IPS DF 19.7 (cell line): ENCODE results near the gene PWWP2A.
A peak's percentile ranks its signal among the peaks of the same experiment; 100 is the strongest.
"Not testable (repeated sequence)": the region's sequence is repeated elsewhere in the genome, so short reads cannot be mapped to it uniquely, and the experiment has no call there.

Experiments
- DNase-seq: peaks from one replicate; pipeline ENCODE4 v3.0.0-alpha.2; 2013; ENCODE audit warnings: low read depth, low spot score

Gene PWWP2A

GRCh38 chr5:160119142-160119904, at the start of gene PWWP2A:
PWWP2A (minus strand) TSS chr5:160119450; CDS start chr5:160119388, 62 bp downstream.
- peak; percentile 100 for DNase-seq

GRCh38 chr5:160167624-160168165, 48.4 kb upstream of the PWWP2A start:
- no peak for DNase-seq

- no peak for DNase-seq
These were observed 47.8 kb upstream of the PWWP2A start for GRCh38 chr5:160166973-160167623.

- no peak for DNase-seq
These were observed 47.1 kb upstream of the PWWP2A start for GRCh38 chr5:160166069-160166972.

GRCh38 chr5:160165137-160166068, 46.2 kb upstream of the PWWP2A start:
- no peak for DNase-seq

GRCh38 chr5:160162910-160163309, 43.7 kb upstream of the PWWP2A start:
- no peak for DNase-seq

- DNase-seq = no peak
These were observed 42.4 kb upstream of the PWWP2A start for GRCh38 chr5:160161626-160162025.

- not testable (repeated sequence) for DNase-seq
These were observed 41.6 kb upstream of the PWWP2A start for GRCh38 chr5:160160875-160161274.

GRCh38 chr5:160159991-160160792, 40.9 kb upstream of the PWWP2A start:
- no peak for DNase-seq

GRCh38 chr5:160158087-160158486, 38.8 kb upstream of the PWWP2A start:
- DNase-seq = no peak

GRCh38 chr5:160155017-160155750, 35.9 kb upstream of the PWWP2A start:
- DNase-seq = no peak

- DNase-seq = no peak
These were observed 33.7 kb upstream of the PWWP2A start for GRCh38 chr5:160152901-160153300.

GRCh38 chr5:160152287-160152686, 33.0 kb upstream of the PWWP2A start:
- DNase-seq = no peak

- no peak for DNase-seq
These were observed 31.8 kb upstream of the PWWP2A start for GRCh38 chr5:160151017-160151416.

- DNase-seq = no peak
These were observed 31.1 kb upstream of the PWWP2A start for GRCh38 chr5:160150381-160150780.

- DNase-seq = not testable (repeated sequence)
These were observed 25.2 kb upstream of the PWWP2A start for GRCh38 chr5:160144436-160144835.

- no peak for DNase-seq
These were observed 15.1 kb upstream of the PWWP2A start for GRCh38 chr5:160134332-160134731.

GRCh38 chr5:160133918-160134304, 14.7 kb upstream of the PWWP2A start:
- no peak for DNase-seq
